Right ventricle myocardium superior (tissue), 1 donor: Measurements from ENCODE around the gene SIX3. TPM values are rescaled to one million over a fixed set of nuclear protein-coding genes. Genes with fewer than 3 reads are reported as not detected.

Experiments used
- ATAC-seq: fragments of 200-7000 bp; cut with Tn5 transposase; one replicate; pipeline ENCODE4 v1.9.1; 2020; ENCODE audit warnings: mild to moderate bottlenecking; ENCODE audit not compliant: poor library complexity
- DNase-seq: peaks from one replicate; pipeline ENCODE4 v3.0.0-alpha.2; 2020
- intact Hi-C: fragments of 100-400 bp; cut with DNase I; formaldehyde crosslinking; loops from one replicate; pipeline ENCODE4 v1.11.2; 2022
- total RNA-seq: library from RNA; stranded (reverse); fragmentation: NEBNext Ultra II Directional; extraction: Animal tissue kit (Norgen Biotek cat#: 25700); gene quantifications from one replicate; pipeline ENCODE4 v1.2.1, GENCODE V29; 2021
- donor health status: DM: no; HTN: yes; CAD: no; lungs with severe emphysema.

The SIX3 gene
- total RNA-seq, 1 donor from 2014 or later: not detected

GRCh38 chr2:44940049-44940494 is 1.4 kb upstream of the SIX3 start:
- DNase-seq: no peak
- intact Hi-C loops: no loop called here
- ATAC-seq: no peak

- no peak for DNase-seq
- intact Hi-C loops: no loop called here
- no peak for ATAC-seq
Measured at GRCh38 chr2:44940732-44941464, 604 bp upstream of the SIX3 start.

GRCh38 chr2:44942304-44943030 is 965 bp downstream of the SIX3 start:
- intact Hi-C loops: no loop called here
- DNase-seq: no peak
- ATAC-seq: no peak

- intact Hi-C loops: no loop called here
- DNase-seq (no peak), ATAC-seq (no peak)
Measured at GRCh38 chr2:44943031-44943692, 1.7 kb downstream of the SIX3 start.

GRCh38 chr2:44943693-44944101 is 2.2 kb downstream of the SIX3 start:
- ATAC-seq (no peak), DNase-seq (no peak)
- intact Hi-C loops: no loop called here

- intact Hi-C loops: no loop called here
- no peak for ATAC-seq
- no peak for DNase-seq
Measured at GRCh38 chr2:44944102-44944951, 2.8 kb downstream of the SIX3 start.

GRCh38 chr2:44944952-44945612 is 3.6 kb downstream of the SIX3 start:
- intact Hi-C loops: no loop called here

GRCh38 chr2:44945676-44946371 is 4.3 kb downstream of the SIX3 start:
- DNase-seq (no peak), ATAC-seq (no peak)
- intact Hi-C loops: no loop called here

More at GRCh38 chr2:44944952-44945612, 3.6 kb downstream of the SIX3 start:
- ATAC-seq (no peak), DNase-seq (no peak)

- DNase-seq: no peak
- ATAC-seq: no peak
- intact Hi-C loops: no loop called here
Measured at GRCh38 chr2:44946372-44947027, 5.0 kb downstream of the SIX3 start.

- intact Hi-C loops: no loop called here
- DNase-seq (no peak), ATAC-seq (no peak)
Measured at GRCh38 chr2:44947028-44947375, 5.5 kb downstream of the SIX3 start.

- ATAC-seq (no peak), DNase-seq (no peak)
- intact Hi-C loops: no loop called here
Measured at GRCh38 chr2:44948565-44949328, 7.2 kb downstream of the SIX3 start.

- ATAC-seq (no peak), DNase-seq (no peak)
- intact Hi-C loops: loop anchor here (10.0 kb wide), 1 partner anchor 705 kb away; no protein-coding TSS in a partner anchor
Measured at GRCh38 chr2:44949329-44950151, 8.0 kb downstream of the SIX3 start.

GRCh38 chr2:44950646-44951045 is 9.1 kb downstream of the SIX3 start:
- DNase-seq: no peak
- no peak for ATAC-seq
- intact Hi-C loops: loop anchor here (10.0 kb wide), 1 partner anchor 706 kb away; no protein-coding TSS in a partner anchor

- intact Hi-C loops: loop anchor here (10.0 kb wide), 1 partner anchor 706 kb away; no protein-coding TSS in a partner anchor
- peak; percentile 10 for DNase-seq
- no peak for ATAC-seq
Measured at GRCh38 chr2:44951124-44951523, 9.6 kb downstream of the SIX3 start.

GRCh38 chr2:44951714-44952113 is 10.2 kb downstream of the SIX3 start:
- intact Hi-C loops: loop anchor here (10.0 kb wide), 1 partner anchor 707 kb away; no protein-coding TSS in a partner anchor
- ATAC-seq: no peak
- no peak for DNase-seq
